ENCODE results near the gene NIT1. TPM values are rescaled to one million over a fixed set of nuclear protein-coding genes. Genes with fewer than 3 reads are reported as not detected.

NIT1 gene
- total and polyA plus RNA-seq, 9 of the 15 experiments (the other 6 are each of a cell fraction or from before 2014, with no cell fraction given): 18.4 to 76.0 (median 33.7) TPM

- TF ChIP-seq UBTF (IDR thresholded peaks at IDR 0.05; ENCODE audit: borderline replicate concordance in 1 of 2, low read depth in 2 of 2, low read length in 2 of 2) (no peak), SREBF2 (CRISPR knock-in tag; IDR thresholded peaks at IDR 0.05) (no peak), MXI1 (IDR thresholded peaks at IDR 0.05; ENCODE audit: low read depth, low read length) (no peak), CREBBP (IDR thresholded peaks at IDR 0.05; ENCODE audit: low read depth, low read length) (no peak), TEAD2 (tag; IDR thresholded peaks at IDR 0.05) (no peak), TFE3 (CRISPR knock-in tag; IDR thresholded peaks at IDR 0.05) (no peak), ZNF121 (CRISPR knock-in tag; conservative IDR thresholded peaks at IDR 0.05) (no peak), ZKSCAN3 (CRISPR knock-in tag; IDR thresholded peaks at IDR 0.05) (no peak), ZNF324 (CRISPR knock-in tag; IDR thresholded peaks at IDR 0.05) (no peak), ZNF232 (CRISPR knock-in tag; IDR thresholded peaks at IDR 0.05) (no peak), ZNF133 (CRISPR knock-in tag; IDR thresholded peaks at IDR 0.05) (no peak), HNRNPL (IDR thresholded peaks at IDR 0.05; ENCODE audit: low read depth, low read length) (no peak), MITF (IDR thresholded peaks at IDR 0.05) (no peak), COPS2 (conservative IDR thresholded peaks at IDR 0.05) (no peak), VEZF1 (CRISPR knock-in tag; IDR thresholded peaks at IDR 0.05) (peak; percentile 92), SP1 (CRISPR knock-in tag; IDR thresholded peaks at IDR 0.05) (peak; percentile 78; the same call in 1 of the 2 replicates), JUND (IDR thresholded peaks at IDR 0.05; ENCODE audit: borderline replicate concordance, low read depth, low read length) (no peak), JUND (tag; IDR thresholded peaks at IDR 0.05; ENCODE audit: borderline replicate concordance, low read depth, low read length) (no peak), HOXB6 (CRISPR knock-in tag; IDR thresholded peaks at IDR 0.05; ENCODE audit: borderline replicate concordance) (no peak), FOXK1 (CRISPR knock-in tag; IDR thresholded peaks at IDR 0.05; ENCODE audit: borderline replicate concordance) (peak; percentile 43; the same call in 1 of the 2 replicates), HNRNPLL (IDR thresholded peaks at IDR 0.05; ENCODE audit: low read depth, low read length, poor library complexity, severe bottlenecking) (no peak)
Observed at GRCh38 chr1:161159087-161159912, 41.4 kb downstream of the NIT1 start, which contains the start of gene USP21 (continued).

Data from K562 (cell line).